Activated CD8-positive, alpha-beta memory T cell treated with anti-CD3 and anti-CD28 coated beads for 1 hour (primary cell): ENCODE measurements around the gene MAFF.

Experiments
- DNase-seq, 2 donors: peaks; one replicate each; pipeline ENCODE4 v3.0.0-alpha.2; 2020; ENCODE audit warnings: low read depth in 1 of 2; ENCODE audit errors: extremely low read depth in 1 of 2

MAFF gene

GRCh38 chr22:38244106-38244505 lies 42.3 kb downstream of the MAFF start:
- no peak for DNase-seq

GRCh38 chr22:38246046-38246658 lies 44.4 kb downstream of the MAFF start:
- no peak for DNase-seq

- DNase-seq = no peak
Measured at GRCh38 chr22:38246692-38247091, 44.9 kb downstream of the MAFF start.

- DNase-seq = no peak
Measured at GRCh38 chr22:38247713-38248112, 45.9 kb downstream of the MAFF start.

GRCh38 chr22:38248280-38248679 lies 46.5 kb downstream of the MAFF start:
- DNase-seq = no peak

GRCh38 chr22:38249301-38249700 lies 47.5 kb downstream of the MAFF start:
- no peak for DNase-seq

GRCh38 chr22:38249803-38250642 lies 48.2 kb downstream of the MAFF start:
- no peak for DNase-seq

GRCh38 chr22:38250643-38251340 lies 49.0 kb downstream of the MAFF start:
- no peak for DNase-seq

GRCh38 chr22:38251341-38251692 lies 49.5 kb downstream of the MAFF start:
- no peak for DNase-seq

- no peak for DNase-seq
Measured at GRCh38 chr22:38255697-38256096, 53.9 kb downstream of the MAFF start.

GRCh38 chr22:38257181-38257580 lies 55.4 kb downstream of the MAFF start:
- DNase-seq = no peak

GRCh38 chr22:38257650-38258250 lies 56.0 kb downstream of the MAFF start:
- DNase-seq = no peak

GRCh38 chr22:38258895-38259294 lies 57.1 kb downstream of the MAFF start:
- no peak for DNase-seq

- DNase-seq = no peak
Measured at GRCh38 chr22:38259370-38259769, 57.6 kb downstream of the MAFF start.

- DNase-seq = no peak
Measured at GRCh38 chr22:38260761-38261681, 59.2 kb downstream of the MAFF start.

GRCh38 chr22:38262051-38262795 lies 60.4 kb downstream of the MAFF start:
- no peak for DNase-seq

GRCh38 chr22:38264322-38264843 lies 62.6 kb downstream of the MAFF start:
- no peak for DNase-seq
